GM12878 (cell line): ENCODE measurements around the gene WBP4. TPM values are rescaled to one million over a fixed set of nuclear protein-coding genes. Genes with fewer than 3 reads are reported as not detected.

Source experiments
- ATAC-seq: fragments of 200-7000 bp; cut with Tn5 transposase; 3 replicates; pipeline ENCODE4 v1.9.1; 2020; ENCODE audit warnings: mild to moderate bottlenecking, moderate library complexity
- BruUV-seq: library from RNA; stranded (reverse); fragments of 400-500 nt; replicated peaks from 2 replicates; lab custom pipeline; 2021; lab: Mats Ljungman, UMichigan
- CTCF ChIA-PET: fragments of 300-600 bp; sonication (Branson Sonifier 250); formaldehyde crosslinking; extraction: SDS; loops from one replicate; lab custom pipeline; 2021; ENCODE audit warnings: inconsistent platforms; lab: Yijun Ruan, JAX
- POLR2A ChIA-PET: fragments of 350-600 bp; formaldehyde crosslinking; extraction: SDS; loops from one replicate; lab custom pipeline; 2021; ENCODE audit warnings: inconsistent platforms; lab: Charles Lee
- RAD21 ChIA-PET: fragments of 300-600 bp; sonication (Branson Sonifier 250); formaldehyde crosslinking; loops from one replicate; lab custom pipeline; 2023; ENCODE audit warnings: antibody characterized with exemption; ENCODE audit not compliant: unreplicated experiment; lab: Charles Lee
- SMC1A ChIA-PET: fragments of 300-600 bp; sonication (Branson Sonifier 250); formaldehyde crosslinking; loops from one replicate; lab custom pipeline; 2023; ENCODE audit not compliant: unreplicated experiment, uncharacterized antibody; lab: Charles Lee
- DNase-seq: peaks from one replicate; pipeline ENCODE4 v3.0.0-alpha.2; 2011; ENCODE audit warnings: low read depth, low spot score
- FAIRE-seq: peaks from 3 replicates; lab custom pipeline; 2011; peaks lifted over from hg19 to GRCh38; lab: Jason Lieb, UNC
- H2AFZ ChIP-seq: 2 replicates; pipeline ENCODE4 v1.6.0; 2011; ENCODE audit warnings: low read depth, low read length, control low read depth; ENCODE audit not compliant: control insufficient read depth
- H3K27ac ChIP-seq: 2 replicates; pipeline ENCODE4 v1.5.1; 2011; ENCODE audit warnings: control low read depth; ENCODE audit not compliant: control insufficient read depth, insufficient read depth
- H3K27me3 ChIP-seq, 2 experiments: replicated peaks in 1 of 2; 2 replicates each; pipeline versions ENCODE4 v1.6.0 to v1.6.1; 2011; ENCODE audit warnings: low read length in 1 of 2; ENCODE audit not compliant: control insufficient read depth in 2 of 2, insufficient read depth in 2 of 2
- H3K36me3 ChIP-seq, 2 experiments: 2 replicates each; pipeline ENCODE4 v1.5.1; 2011; ENCODE audit warnings: low read length in 1 of 2; ENCODE audit not compliant: control insufficient read depth in 2 of 2, insufficient read depth in 2 of 2
- H3K4me1 ChIP-seq: 2 replicates; pipeline ENCODE4 v1.6.1; 2011; ENCODE audit warnings: mild to moderate bottlenecking, low read length, moderate library complexity, mixed read lengths; ENCODE audit not compliant: control insufficient read depth, insufficient read depth
- H3K4me2 ChIP-seq: 2 replicates; pipeline ENCODE4 v1.6.0; 2011; ENCODE audit warnings: control low read depth; ENCODE audit not compliant: control insufficient read depth, insufficient read depth
- H3K4me3 ChIP-seq: fragments of 200-600 bp; sonication (generic); 2 replicates; pipeline ENCODE4 v1.5.1; 2016
- H3K79me2 ChIP-seq: 2 replicates; pipeline ENCODE4 v1.6.0; 2011; ENCODE audit warnings: low read length; ENCODE audit not compliant: control insufficient read depth, insufficient read depth
- H3K9ac ChIP-seq: 2 replicates; pipeline ENCODE4 v1.8.0; 2011; ENCODE audit warnings: low read length, control low read depth, mixed read lengths; ENCODE audit not compliant: control insufficient read depth, insufficient read depth
- H3K9me3 ChIP-seq: replicated peaks from 3 replicates; pipeline ENCODE4 v1.5.1; 2011; ENCODE audit warnings: mild to moderate bottlenecking, low read length; ENCODE audit not compliant: control insufficient read depth, insufficient read depth
- H4K20me1 ChIP-seq: 2 replicates; pipeline ENCODE4 v1.6.0; 2011; ENCODE audit not compliant: control insufficient read depth, insufficient read depth
- GATAD2B ChIP-seq: fragments of 450-650 bp; conservative IDR thresholded peaks from 2 replicates; pipeline ENCODE4 v1.6.1; 2017; ENCODE audit warnings: low read depth, mild to moderate bottlenecking, moderate library complexity
- HCFC1 ChIP-seq: fragments of 150-350 bp; IDR thresholded peaks from 2 replicates; pipeline ENCODE4 v1.6.1; 2014; ENCODE audit warnings: low read length
- POLR2AphosphoS2 ChIP-seq: IDR thresholded peaks from 2 replicates; pipeline ENCODE4 v1.6.1; 2011; ENCODE audit warnings: low read depth, mild to moderate bottlenecking, low read length, improper control_type of control experiment, moderate library complexity
- POU2F2 ChIP-seq: IDR thresholded peaks from 3 replicates; pipeline ENCODE4 v1.6.1; 2011; ENCODE audit warnings: low read depth, mild to moderate bottlenecking, low read length, borderline replicate concordance
- SMAD5 ChIP-seq: IDR thresholded peaks from 2 replicates; pipeline ENCODE4 v1.6.1; 2016; ENCODE audit warnings: antibody characterized with exemption, low read depth
- SREBF1 ChIP-seq: IDR thresholded peaks from 2 replicates; pipeline ENCODE4 v1.6.1; 2012; ENCODE audit warnings: mild to moderate bottlenecking, low read length
- TBL1XR1 ChIP-seq: IDR thresholded peaks from 2 replicates; pipeline ENCODE4 v1.6.1; 2012; ENCODE audit warnings: low read depth, low read length, improper control_type of control experiment
- TCF12 ChIP-seq: IDR thresholded peaks from 2 replicates; pipeline ENCODE4 v1.6.1; 2011; ENCODE audit warnings: low read depth, mild to moderate bottlenecking, low read length
- WGBS: methylation state at CpG from one replicate; pipeline ENCODE4 v1.1.6; 2016; ENCODE audit warnings: low lambda C conversion rate; ENCODE audit not compliant: insufficient replicate concordance, insufficient coverage; ENCODE audit errors: missing lambda C conversion rate; 5-methylcytosine and 5-hydroxymethylcytosine counted together
- in situ Hi-C: fragments of 300-500 bp; cut with MboI; formaldehyde crosslinking; loops from 9 replicates; pipeline ENCODE4 v1.14.3; 2018; ENCODE audit warnings: mixed read lengths
- intact Hi-C: fragments of 100-400 bp; cut with micrococcal nuclease; formaldehyde crosslinking; loops from one replicate; pipeline ENCODE4 v1.14.2; 2022; ENCODE audit not compliant: unreplicated experiment
- polyA plus RNA-seq, 11 experiments: library from polyadenylated mRNA; depleted of rRNA in 4 of 11; unstranded in 6 of 11; stranded (reverse) in 5 of 11; fragments of >200 nt; fragmentation: Nextera tagmentation in 4 of 11; fragmentation: Illumina TruSeq in 1 of 11; extraction: Ambion mirVana in 4 of 11; extraction: Trizol in 1 of 11; gene quantifications; 1 replicate in 1 of 11; 2 replicates in 10 of 11; pipeline versions ENCODE4 v1.2.1 to v1.2.3, GENCODE V29; 2011 to 2016; ENCODE audit warnings: inconsistent platforms in 2 of 11, missing spikeins in 2 of 11, low read depth in 1 of 11
- total RNA-seq, 4 experiments: library from RNA; depleted of rRNA in 3 of 4; stranded (reverse); fragments of >200 nt in 3 of 4; fragmentation: Illumina TruSeq in 1 of 4; extraction: Trizol in 1 of 4; gene quantifications; 2 replicates each; pipeline versions ENCODE4 v1.2.1 to v1.2.3, GENCODE V29; 2013 to 2021
- TF ChIP-seq, protein P1 (sequence below): fragments of 450-650 bp; IDR thresholded peaks from 2 replicates; pipeline ENCODE4 v1.6.1; 2017; ENCODE audit warnings: borderline replicate concordance

WBP4 gene
- total and polyA plus RNA-seq, 10 of the 15 experiments (the other 5 are each of a cell fraction or from before 2014, with no cell fraction given): 7.4 to 21.6 (median 14.2) TPM

DNA sequence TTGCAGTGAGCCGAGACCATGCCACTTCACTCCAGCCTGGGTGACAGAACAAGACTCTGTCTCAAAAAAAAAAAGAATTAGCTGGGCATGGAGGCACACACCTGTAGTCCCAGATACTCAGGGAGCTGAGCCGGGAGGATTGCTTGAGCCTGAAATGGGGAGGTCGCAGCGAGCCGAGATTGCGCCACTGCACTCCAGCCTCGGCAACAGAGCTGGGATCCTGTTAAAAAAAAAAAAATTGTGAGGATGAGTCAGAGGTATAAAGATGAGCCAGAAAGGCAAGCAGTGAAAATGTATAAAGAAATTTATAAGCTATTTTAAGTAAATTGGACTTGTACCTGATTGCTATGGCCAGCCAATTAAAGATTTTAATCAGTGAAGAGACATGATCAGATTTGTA, 50.1 kb downstream of the WBP4 start:
- FAIRE-seq: no peak
- intact Hi-C loops (no loop called here), in situ Hi-C loops (no loop called here)
- DNase-seq: no peak
- Histone ChIP-seq H3K4me1 (no peaks in the 10 kb centered on the region), H3K27me3 (no peaks in the 10 kb centered on the region), H3K79me2 (no peaks in the 10 kb centered on the region), H2AFZ (no peak overlapping the region), H3K9ac (no peak overlapping the region), H4K20me1 (no peaks in the 10 kb centered on the region), H3K9me3 (no peaks in the 10 kb centered on the region; the same call in 2 of the 3 replicates), H3K36me3 (no peaks in the 10 kb centered on the region), H3K4me2 (no peak overlapping the region), H3K27ac (no peak overlapping the region), H3K4me3 (no peak overlapping the region)
- SMC1A ChIA-PET: interaction anchor here (0.8 kb wide), 1 partner anchor 663 kb away, joined by 3 read pairs; no protein-coding TSS in a partner anchor
- RAD21 ChIA-PET: no interaction called here
- TF ChIP-seq GATAD2B (no peak), SREBF1 (no peak), HCFC1 (no peak), TBL1XR1 (no peak), POU2F2 (no peak), POLR2AphosphoS2 (no peak), SMAD5 (no peak), TCF12 (no peak)
- TF ChIP-seq, protein P1, sequence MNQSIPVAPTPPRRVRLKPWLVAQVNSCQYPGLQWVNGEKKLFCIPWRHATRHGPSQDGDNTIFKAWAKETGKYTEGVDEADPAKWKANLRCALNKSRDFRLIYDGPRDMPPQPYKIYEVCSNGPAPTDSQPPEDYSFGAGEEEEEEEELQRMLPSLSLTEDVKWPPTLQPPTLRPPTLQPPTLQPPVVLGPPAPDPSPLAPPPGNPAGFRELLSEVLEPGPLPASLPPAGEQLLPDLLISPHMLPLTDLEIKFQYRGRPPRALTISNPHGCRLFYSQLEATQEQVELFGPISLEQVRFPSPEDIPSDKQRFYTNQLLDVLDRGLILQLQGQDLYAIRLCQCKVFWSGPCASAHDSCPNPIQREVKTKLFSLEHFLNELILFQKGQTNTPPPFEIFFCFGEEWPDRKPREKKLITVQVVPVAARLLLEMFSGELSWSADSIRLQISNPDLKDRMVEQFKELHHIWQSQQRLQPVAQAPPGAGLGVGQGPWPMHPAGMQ: no peak
- ATAC-seq: no peak
- WGBS: 81% methylated on average over 7 of the region's 7 CpGs
- CTCF ChIA-PET: interaction anchor here (0.6 kb wide), 1 partner anchor 15 kb away, joined by 4 read pairs; no protein-coding TSS in a partner anchor
- no TSS peak for BruUV-seq
- POLR2A ChIA-PET: no interaction called here
